ENCODE results near the gene ZNF516.

- TF ChIP-seq CTCF (IDR thresholded peaks at IDR 0.05) (no peak), POLR2A (IDR thresholded peaks at IDR 0.05) (no peak)
These were observed 137.9 kb downstream of the ZNF516 start for GRCh38 chr18:76357174-76357573.
